ENCODE data around the gene SLC2A13.

The SLC2A13 gene

DNA sequence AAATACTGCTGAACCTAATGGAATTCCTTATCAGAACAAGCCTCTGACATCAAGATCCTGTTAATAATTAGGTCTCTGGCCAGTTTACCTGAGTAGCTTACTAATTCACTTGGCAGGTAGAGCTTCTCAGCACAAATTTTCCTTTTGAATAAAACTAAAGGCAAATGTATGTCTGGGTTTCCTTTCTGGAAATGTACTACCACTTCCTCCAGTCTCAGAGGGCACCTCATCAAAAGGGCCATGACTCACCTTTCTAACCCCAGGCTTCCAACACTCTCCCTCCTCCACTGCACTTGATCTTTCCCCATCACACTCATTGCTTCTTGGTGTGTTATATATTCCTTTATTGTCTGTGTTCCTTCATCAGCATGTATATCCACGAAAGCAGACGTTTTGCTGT lies 90.5 kb downstream of the SLC2A13 start:
- H3K4me1 ChIP-seq (ENCODE audit: control insufficient read depth, insufficient read depth, low read length) = peaks cover 16% of the 10 kb centered on the region
- H3K4me3 ChIP-seq (ENCODE audit: low read length) = no peak overlapping the region
- no peak overlapping the region for H3K9ac ChIP-seq (ENCODE audit: low read length)

GRCh38 chr12:40013847-40014246 lies 92.0 kb downstream of the SLC2A13 start:
- Histone ChIP-seq H3K27me3 (replicated peaks; ENCODE audit: control insufficient read depth, insufficient read depth, low read length) (no peaks in the 10 kb centered on the region), H3K4me3 (ENCODE audit: low read length) (no peak overlapping the region), H3K9ac (ENCODE audit: low read length) (no peak overlapping the region), H3K4me1 (ENCODE audit: control insufficient read depth, insufficient read depth, low read length) (peaks cover 16% of the 10 kb centered on the region), H3K9me3 (ENCODE audit: control insufficient read depth, low read length) (no peaks in the 10 kb centered on the region), H3K36me3 (ENCODE audit: control insufficient read depth, insufficient read depth, low read length, severe bottlenecking) (no peaks in the 10 kb centered on the region)
- no peak for DNase-seq (ENCODE audit: low read depth)

More for the DNA sequence above, 90.5 kb downstream of the SLC2A13 start:
- Histone ChIP-seq H3K9me3 (ENCODE audit: control insufficient read depth, low read length) (no peaks in the 10 kb centered on the region), H3K27me3 (replicated peaks; ENCODE audit: control insufficient read depth, insufficient read depth, low read length) (no peaks in the 10 kb centered on the region), H3K36me3 (ENCODE audit: control insufficient read depth, insufficient read depth, low read length, severe bottlenecking) (no peaks in the 10 kb centered on the region)
- no peak for DNase-seq (ENCODE audit: low read depth)

DNA sequence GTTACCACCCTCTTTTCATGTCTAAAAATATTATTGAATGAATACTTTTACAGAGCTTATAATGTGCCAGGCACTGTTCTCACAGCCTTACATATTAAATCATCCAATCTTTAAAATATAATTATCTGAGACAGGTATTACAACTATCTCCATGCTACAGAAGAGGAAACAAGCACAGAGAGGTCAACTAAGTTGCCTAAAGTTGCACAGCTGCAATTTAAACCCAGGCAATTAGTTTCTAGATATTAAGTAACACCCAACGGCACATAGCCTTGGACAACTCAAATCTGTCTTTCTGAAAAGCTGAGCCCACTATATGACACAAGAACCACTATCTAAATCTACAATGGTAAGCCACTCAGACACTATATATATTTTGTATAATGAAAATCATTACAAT lies 92.6 kb downstream of the SLC2A13 start:
- no peak for DNase-seq (ENCODE audit: low read depth)
- H3K36me3 ChIP-seq (ENCODE audit: control insufficient read depth, insufficient read depth, low read length, severe bottlenecking) = no peaks in the 10 kb centered on the region
- no peak overlapping the region for H3K9ac ChIP-seq (ENCODE audit: low read length)

GRCh38 chr12:40012711-40013110 lies 93.2 kb downstream of the SLC2A13 start:
- DNase-seq (ENCODE audit: low read depth) = no peak
- Histone ChIP-seq H3K27me3 (replicated peaks; ENCODE audit: control insufficient read depth, insufficient read depth, low read length) (no peaks in the 10 kb centered on the region), H3K9me3 (ENCODE audit: control insufficient read depth, low read length) (no peaks in the 10 kb centered on the region), H3K4me3 (ENCODE audit: low read length) (no peak overlapping the region), H3K9ac (ENCODE audit: low read length) (peak overlapping the region; percentile 17), H3K4me1 (ENCODE audit: control insufficient read depth, insufficient read depth, low read length) (peaks cover 16% of the 10 kb centered on the region), H3K36me3 (ENCODE audit: control insufficient read depth, insufficient read depth, low read length, severe bottlenecking) (no peaks in the 10 kb centered on the region)

More for the DNA sequence above, 92.6 kb downstream of the SLC2A13 start:
- H3K4me3 ChIP-seq (ENCODE audit: low read length) = no peak overlapping the region
- H3K9me3 ChIP-seq (ENCODE audit: control insufficient read depth, low read length) = no peaks in the 10 kb centered on the region
- H3K27me3 ChIP-seq (replicated peaks; ENCODE audit: control insufficient read depth, insufficient read depth, low read length) = no peaks in the 10 kb centered on the region
- H3K4me1 ChIP-seq (ENCODE audit: control insufficient read depth, insufficient read depth, low read length) = peaks cover 16% of the 10 kb centered on the region

GRCh38 chr12:40011775-40012129 lies 94.1 kb downstream of the SLC2A13 start:
- Histone ChIP-seq H3K4me1 (ENCODE audit: control insufficient read depth, insufficient read depth, low read length) (peaks cover 9% of the 10 kb centered on the region), H3K9ac (ENCODE audit: low read length) (peak overlapping the region; percentile 13), H3K4me3 (ENCODE audit: low read length) (peak overlapping the region; percentile 46), H3K27me3 (replicated peaks; ENCODE audit: control insufficient read depth, insufficient read depth, low read length) (no peaks in the 10 kb centered on the region), H3K36me3 (ENCODE audit: control insufficient read depth, insufficient read depth, low read length, severe bottlenecking) (no peaks in the 10 kb centered on the region), H3K9me3 (ENCODE audit: control insufficient read depth, low read length) (no peaks in the 10 kb centered on the region)
- DNase-seq (ENCODE audit: low read depth) = no peak

DNA sequence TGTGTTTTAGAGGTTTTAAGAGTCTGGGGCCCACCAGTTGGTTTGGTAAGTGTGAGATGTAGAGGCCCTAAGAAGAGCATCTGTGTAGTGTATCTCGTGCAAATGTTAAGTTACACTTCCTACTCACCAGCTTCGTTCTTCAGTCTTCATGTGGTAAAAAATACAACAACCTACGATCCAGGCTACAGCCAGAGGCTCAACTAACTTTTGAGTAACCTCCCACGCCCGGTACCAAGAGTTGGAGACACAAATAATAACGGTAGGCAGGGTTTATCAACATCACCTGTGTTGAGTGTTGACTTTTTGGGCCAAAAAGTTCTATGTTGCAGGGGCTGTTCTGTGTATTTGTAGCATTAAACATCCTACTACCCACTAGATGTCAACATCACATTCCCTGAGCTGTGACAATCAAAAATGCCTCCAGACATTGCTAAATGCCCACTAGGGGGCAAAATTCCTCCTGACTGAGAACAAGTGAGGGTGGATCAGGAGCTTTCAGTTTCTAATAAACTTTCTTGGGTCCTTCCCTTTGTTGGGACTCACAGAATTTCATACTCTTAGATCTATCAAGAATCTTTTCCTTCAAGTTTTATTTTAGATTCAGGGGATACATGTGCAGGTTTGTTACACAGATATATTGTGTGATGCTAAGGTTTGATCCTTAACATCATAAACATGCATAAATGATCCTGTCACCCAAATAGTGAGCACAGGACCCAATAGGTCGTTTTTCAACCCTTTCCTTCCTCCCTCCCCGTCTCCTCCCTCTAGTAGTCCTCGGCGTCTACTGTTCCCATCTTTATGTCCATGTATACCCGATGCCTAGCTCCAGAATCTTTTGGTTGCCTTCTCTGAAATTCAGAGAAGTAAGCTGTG lies 94.7 kb downstream of the SLC2A13 start:
- H3K4me1 ChIP-seq (ENCODE audit: control insufficient read depth, insufficient read depth, low read length) = peaks cover 7% of the 10 kb centered on the region
- H3K9ac ChIP-seq (ENCODE audit: low read length) = peak overlapping the region; percentile 13
- H3K4me3 ChIP-seq (ENCODE audit: low read length) = peak overlapping the region; percentile 46
- no peaks in the 10 kb centered on the region for H3K9me3 ChIP-seq (ENCODE audit: control insufficient read depth, low read length)
- peak; percentile 93 for DNase-seq (ENCODE audit: low read depth)
- H3K27me3 ChIP-seq (replicated peaks; ENCODE audit: control insufficient read depth, insufficient read depth, low read length) = no peaks in the 10 kb centered on the region
- no peaks in the 10 kb centered on the region for H3K36me3 ChIP-seq (ENCODE audit: control insufficient read depth, insufficient read depth, low read length, severe bottlenecking)

DNA sequence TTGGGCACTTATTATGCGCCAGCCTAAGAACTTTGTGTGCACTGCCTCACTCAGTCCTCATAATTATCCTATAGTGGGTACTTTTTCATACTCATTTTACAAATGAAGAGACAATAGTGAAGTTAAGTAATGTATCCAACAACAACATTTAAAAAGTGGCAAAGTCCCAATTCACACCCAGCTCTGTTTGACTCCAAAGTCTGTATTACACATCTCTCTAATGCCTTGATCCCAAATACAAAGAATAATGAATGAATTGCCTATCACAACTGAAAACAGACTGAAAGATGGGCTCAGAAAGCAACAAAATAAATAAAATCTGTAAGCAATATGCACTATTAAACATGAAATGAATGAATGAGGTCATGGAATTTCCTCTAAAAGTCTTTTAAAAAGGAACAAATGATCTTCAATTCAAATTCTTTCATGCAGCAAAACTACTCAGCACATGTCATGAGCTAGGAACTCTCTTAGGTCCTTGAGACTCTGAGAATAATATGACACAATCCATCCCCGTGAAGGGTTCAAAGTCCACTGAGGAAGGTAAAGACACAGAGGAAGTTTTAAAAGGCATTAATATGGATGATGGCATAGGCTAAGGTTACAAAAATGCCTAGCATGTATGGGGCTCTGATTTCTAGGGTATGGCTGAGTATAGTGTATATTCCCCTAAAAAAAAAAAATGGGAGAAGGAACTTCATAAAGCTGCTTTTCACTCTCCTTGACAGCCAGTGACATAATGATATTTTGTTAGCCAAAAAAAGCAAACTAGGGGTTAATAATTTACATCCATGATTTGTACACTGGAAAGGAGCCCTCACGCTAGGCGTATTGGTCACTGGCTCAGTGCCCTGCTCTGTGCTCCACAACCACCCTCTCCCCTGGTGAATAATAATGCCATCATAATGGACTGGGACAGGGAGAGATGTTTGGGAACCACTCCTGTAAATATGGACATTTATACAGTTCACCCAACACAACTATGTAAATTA lies 103.4 kb downstream of the SLC2A13 start:
- Histone ChIP-seq H3K9ac (ENCODE audit: low read length) (no peak overlapping the region), H3K4me1 (ENCODE audit: control insufficient read depth, insufficient read depth, low read length) (no peaks in the 10 kb centered on the region), H3K27me3 (replicated peaks; ENCODE audit: control insufficient read depth, insufficient read depth, low read length) (no peaks in the 10 kb centered on the region), H3K36me3 (ENCODE audit: control insufficient read depth, insufficient read depth, low read length, severe bottlenecking) (no peaks in the 10 kb centered on the region), H3K9me3 (ENCODE audit: control insufficient read depth, low read length) (peaks cover 15% of the 10 kb centered on the region), H3K4me3 (ENCODE audit: low read length) (no peak overlapping the region)
- no peak for DNase-seq (ENCODE audit: low read depth)

- no peaks in the 10 kb centered on the region for H3K36me3 ChIP-seq (ENCODE audit: control insufficient read depth, insufficient read depth, low read length, severe bottlenecking)
- H3K9me3 ChIP-seq (ENCODE audit: control insufficient read depth, low read length) = peaks cover 15% of the 10 kb centered on the region
- H3K4me1 ChIP-seq (ENCODE audit: control insufficient read depth, insufficient read depth, low read length) = no peaks in the 10 kb centered on the region
- no peak overlapping the region for H3K9ac ChIP-seq (ENCODE audit: low read length)
- DNase-seq (ENCODE audit: low read depth) = no peak
- no peak overlapping the region for H3K4me3 ChIP-seq (ENCODE audit: low read length)
- no peaks in the 10 kb centered on the region for H3K27me3 ChIP-seq (replicated peaks; ENCODE audit: control insufficient read depth, insufficient read depth, low read length)
Measured at GRCh38 chr12:40001406-40001805, 104.5 kb downstream of the SLC2A13 start.

DNA sequence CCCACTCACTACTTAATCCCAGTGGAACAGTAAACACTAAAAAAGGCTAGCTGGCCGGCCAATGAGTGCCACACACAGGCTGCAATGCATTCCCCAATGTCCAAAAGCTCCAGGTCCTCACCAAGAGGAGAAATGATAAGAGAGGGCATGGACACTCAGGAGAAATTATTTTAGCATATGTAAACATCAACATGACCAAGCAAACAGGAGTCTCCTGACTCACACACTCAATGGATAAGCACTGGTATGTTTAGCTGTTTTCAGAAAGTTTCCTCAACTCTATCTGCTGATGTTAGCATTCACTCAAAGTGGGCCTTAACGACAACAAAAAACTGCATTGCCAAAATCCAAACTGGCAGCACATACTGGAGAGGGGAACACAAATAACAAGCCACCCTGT lies 105.0 kb downstream of the SLC2A13 start:
- Histone ChIP-seq H3K9me3 (ENCODE audit: control insufficient read depth, low read length) (peaks cover 15% of the 10 kb centered on the region), H3K36me3 (ENCODE audit: control insufficient read depth, insufficient read depth, low read length, severe bottlenecking) (no peaks in the 10 kb centered on the region), H3K4me1 (ENCODE audit: control insufficient read depth, insufficient read depth, low read length) (no peaks in the 10 kb centered on the region), H3K27me3 (replicated peaks; ENCODE audit: control insufficient read depth, insufficient read depth, low read length) (no peaks in the 10 kb centered on the region), H3K4me3 (ENCODE audit: low read length) (no peak overlapping the region), H3K9ac (ENCODE audit: low read length) (no peak overlapping the region)
- DNase-seq (ENCODE audit: low read depth) = no peak

DNA sequence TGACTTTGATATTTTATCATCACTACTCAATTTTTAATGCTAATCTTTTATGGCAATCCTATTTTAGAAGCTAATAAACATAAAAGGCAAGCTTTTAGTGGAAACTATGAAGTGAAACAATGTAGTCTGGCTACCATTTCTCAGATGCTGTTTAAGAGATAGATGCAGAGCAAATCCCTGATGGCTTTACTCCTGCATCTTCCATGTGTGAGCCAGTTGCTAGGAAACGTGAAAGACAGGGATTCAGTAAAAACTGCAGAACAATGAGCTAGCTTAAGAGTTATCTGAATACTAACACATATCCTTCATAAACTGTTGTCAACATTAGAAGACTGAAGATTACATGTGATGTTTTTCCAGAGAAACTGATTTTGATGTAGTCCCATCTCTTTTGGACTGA lies 112.6 kb downstream of the SLC2A13 start:
- Histone ChIP-seq H3K36me3 (ENCODE audit: control insufficient read depth, insufficient read depth, low read length, severe bottlenecking) (no peaks in the 10 kb centered on the region), H3K27me3 (replicated peaks; ENCODE audit: control insufficient read depth, insufficient read depth, low read length) (no peaks in the 10 kb centered on the region), H3K4me3 (ENCODE audit: low read length) (no peak overlapping the region), H3K9me3 (ENCODE audit: control insufficient read depth, low read length) (peaks cover 5% of the 10 kb centered on the region), H3K4me1 (ENCODE audit: control insufficient read depth, insufficient read depth, low read length) (peaks cover 8% of the 10 kb centered on the region), H3K9ac (ENCODE audit: low read length) (no peak overlapping the region)
- DNase-seq (ENCODE audit: low read depth) = no peak
